ENCODE measurements around the gene COL2A1.

Gene COL2A1

GRCh38 chr12:48032597-48032996 lies 28.3 kb upstream of the COL2A1 start:
- DNase-seq: no peak
- in situ Hi-C loops (cut with HindIII; ENCODE audit: low pct_ligation_motif_present, low pct_unique_long_range_greater_than_20kb, low sequenced_read_pairs): no loop called here

GRCh38 chr12:48031135-48031960 lies 27.1 kb upstream of the COL2A1 start:
- DNase-seq: no peak
- in situ Hi-C loops (cut with HindIII; ENCODE audit: low pct_ligation_motif_present, low pct_unique_long_range_greater_than_20kb, low sequenced_read_pairs): no loop called here

- in situ Hi-C loops (cut with HindIII; ENCODE audit: low pct_ligation_motif_present, low pct_unique_long_range_greater_than_20kb, low sequenced_read_pairs): no loop called here
- no peak for DNase-seq
These were observed 25.9 kb upstream of the COL2A1 start for GRCh38 chr12:48030173-48030650.

GRCh38 chr12:48029491-48030172 lies 25.4 kb upstream of the COL2A1 start:
- DNase-seq: no peak
- in situ Hi-C loops (cut with HindIII; ENCODE audit: low pct_ligation_motif_present, low pct_unique_long_range_greater_than_20kb, low sequenced_read_pairs): no loop called here

- no peak for DNase-seq
- in situ Hi-C loops (cut with HindIII; ENCODE audit: low pct_ligation_motif_present, low pct_unique_long_range_greater_than_20kb, low sequenced_read_pairs): no loop called here
These were observed 24.5 kb upstream of the COL2A1 start for GRCh38 chr12:48028541-48029431.

GRCh38 chr12:48027183-48028002 lies 23.1 kb upstream of the COL2A1 start:
- in situ Hi-C loops (cut with HindIII; ENCODE audit: low pct_ligation_motif_present, low pct_unique_long_range_greater_than_20kb, low sequenced_read_pairs): no loop called here
- no peak for DNase-seq

- in situ Hi-C loops (cut with HindIII; ENCODE audit: low pct_ligation_motif_present, low pct_unique_long_range_greater_than_20kb, low sequenced_read_pairs): no loop called here
- DNase-seq: no peak
These were observed 22.0 kb upstream of the COL2A1 start for GRCh38 chr12:48026060-48026827.

GRCh38 chr12:48025281-48025680 lies 21.0 kb upstream of the COL2A1 start:
- no peak for DNase-seq
- in situ Hi-C loops (cut with HindIII; ENCODE audit: low pct_ligation_motif_present, low pct_unique_long_range_greater_than_20kb, low sequenced_read_pairs): no loop called here

GRCh38 chr12:48024735-48025134 lies 20.5 kb upstream of the COL2A1 start:
- in situ Hi-C loops (cut with HindIII; ENCODE audit: low pct_ligation_motif_present, low pct_unique_long_range_greater_than_20kb, low sequenced_read_pairs): no loop called here
- DNase-seq: no peak

GRCh38 chr12:48023386-48023785 lies 19.1 kb upstream of the COL2A1 start:
- DNase-seq: no peak
- in situ Hi-C loops (cut with HindIII; ENCODE audit: low pct_ligation_motif_present, low pct_unique_long_range_greater_than_20kb, low sequenced_read_pairs): no loop called here

GRCh38 chr12:48022676-48023385 lies 18.6 kb upstream of the COL2A1 start:
- DNase-seq: no peak
- in situ Hi-C loops (cut with HindIII; ENCODE audit: low pct_ligation_motif_present, low pct_unique_long_range_greater_than_20kb, low sequenced_read_pairs): no loop called here

- no peak for DNase-seq
- in situ Hi-C loops (cut with HindIII; ENCODE audit: low pct_ligation_motif_present, low pct_unique_long_range_greater_than_20kb, low sequenced_read_pairs): no loop called here
These were observed 17.9 kb upstream of the COL2A1 start for GRCh38 chr12:48022180-48022521.

- DNase-seq: no peak
- in situ Hi-C loops (cut with HindIII; ENCODE audit: low pct_ligation_motif_present, low pct_unique_long_range_greater_than_20kb, low sequenced_read_pairs): no loop called here
These were observed 17.4 kb upstream of the COL2A1 start for GRCh38 chr12:48021485-48022179.

GRCh38 chr12:48019639-48020265 lies 15.5 kb upstream of the COL2A1 start:
- in situ Hi-C loops (cut with HindIII; ENCODE audit: low pct_ligation_motif_present, low pct_unique_long_range_greater_than_20kb, low sequenced_read_pairs): no loop called here
- DNase-seq: no peak

- no peak for DNase-seq
- in situ Hi-C loops (cut with HindIII; ENCODE audit: low pct_ligation_motif_present, low pct_unique_long_range_greater_than_20kb, low sequenced_read_pairs): no loop called here
These were observed 14.3 kb upstream of the COL2A1 start for GRCh38 chr12:48018618-48018995.

GRCh38 chr12:48017921-48018617 lies 13.8 kb upstream of the COL2A1 start:
- no peak for DNase-seq
- in situ Hi-C loops (cut with HindIII; ENCODE audit: low pct_ligation_motif_present, low pct_unique_long_range_greater_than_20kb, low sequenced_read_pairs): no loop called here

Data from ACHN (cell line).